GM21825 (cell line): ENCODE data around the gene UTS2.

Experiments
- ATAC-seq: cut with Tn5 transposase; IDR thresholded peaks from one replicate; pipeline ENCODE4 v1.9.1; 2021; ENCODE audit warnings: mild to moderate bottlenecking, moderate library complexity; ENCODE audit not compliant: unreplicated experiment

Gene UTS2

GRCh38 chr1:7852804-7853683, at the start of gene UTS2:
Gene UTS2, minus strand, starts transcription at chr1:7853065. Its CDS starts 62 bp downstream, at chr1:7853003.
- no peak for ATAC-seq

- ATAC-seq: no peak
Measured at GRCh38 chr1:7899741-7900140, 46.9 kb upstream of the UTS2 start.

GRCh38 chr1:7898962-7899361, 46.1 kb upstream of the UTS2 start:
- no peak for ATAC-seq

- no peak for ATAC-seq
Measured at GRCh38 chr1:7896994-7897393, 44.1 kb upstream of the UTS2 start.

GRCh38 chr1:7893529-7894180, 40.8 kb upstream of the UTS2 start:
- no peak for ATAC-seq

- no peak for ATAC-seq
Measured at GRCh38 chr1:7891804-7892203, 38.9 kb upstream of the UTS2 start.

GRCh38 chr1:7890853-7891252, 38.0 kb upstream of the UTS2 start:
- no peak for ATAC-seq

- no peak for ATAC-seq
Measured at GRCh38 chr1:7888248-7889081, 35.6 kb upstream of the UTS2 start.

GRCh38 chr1:7886405-7886745, 33.5 kb upstream of the UTS2 start:
- ATAC-seq: no peak

- ATAC-seq: no peak
Measured at GRCh38 chr1:7885513-7886404, 32.9 kb upstream of the UTS2 start.

- ATAC-seq: no peak
Measured at GRCh38 chr1:7884757-7885156, 31.9 kb upstream of the UTS2 start.

GRCh38 chr1:7879228-7879627, 26.4 kb upstream of the UTS2 start:
- ATAC-seq: no peak

- no peak for ATAC-seq
Measured at GRCh38 chr1:7878027-7878426, 25.2 kb upstream of the UTS2 start.

GRCh38 chr1:7873801-7874795, 21.2 kb upstream of the UTS2 start:
- no peak for ATAC-seq

GRCh38 chr1:7871136-7871535, 18.3 kb upstream of the UTS2 start:
- no peak for ATAC-seq

GRCh38 chr1:7869136-7869920, 16.5 kb upstream of the UTS2 start:
- ATAC-seq: no peak

- ATAC-seq: no peak
Measured at GRCh38 chr1:7868070-7868780, 15.4 kb upstream of the UTS2 start.

GRCh38 chr1:7865978-7866377, 13.1 kb upstream of the UTS2 start:
- no peak for ATAC-seq
